Measurements from ENCODE around the gene NAALADL2. TPM values are rescaled to one million over a fixed set of nuclear protein-coding genes. Genes with fewer than 3 reads are reported as not detected.

NAALADL2 gene
- total RNA-seq, 4 donors from 2014 or later = 3.8 to 20.3 (median 8.6) TPM

- Histone ChIP-seq H3K36me3 (no peaks in the 10 kb centered on the region), H3K9me3 (no peaks in the 10 kb centered on the region), H3K27ac (replicated peaks in 1 of 4) (no peak overlapping the region), H3K27me3 (no peaks in the 10 kb centered on the region), H3K4me3 (no peak overlapping the region), H3K4me1 (peaks cover 0 to 8% (median 0%) of the 10 kb centered on the region in 4 donors)
- WGBS = 97% methylated on average over 2 of the region's 2 CpGs
- intact Hi-C loops (cut with DNase I) = no loop called here
- DNase-seq (ENCODE audit: extremely low spot score) = no peak
- no peak for TF ChIP-seq CTCF (IDR thresholded peaks at IDR 0.05)
- no peak for TF ChIP-seq EP300 (IDR thresholded peaks at IDR 0.05)
Observed at GRCh38 chr3:175340338-175341015, 481.3 kb downstream of the NAALADL2 start.

GRCh38 chr3:175342196-175342595 lies 483.1 kb downstream of the NAALADL2 start:
- TF ChIP-seq EP300 (IDR thresholded peaks at IDR 0.05) = no peak
- TF ChIP-seq POLR2AphosphoS5 (IDR thresholded peaks at IDR 0.05) = no peak
- no peak for TF ChIP-seq POLR2A (IDR thresholded peaks at IDR 0.05; ENCODE audit: low read depth)
- no peak for TF ChIP-seq CTCF (IDR thresholded peaks at IDR 0.05)
- intact Hi-C loops (cut with DNase I) = no loop called here
- H3K36me3 ChIP-seq = no peaks in the 10 kb centered on the region
- no peaks in the 10 kb centered on the region for H3K27me3 ChIP-seq
- H3K4me1 ChIP-seq = peaks cover 0 to 8% (median 4%) of the 10 kb centered on the region in 4 donors
- no peak overlapping the region for H3K4me3 ChIP-seq
- H3K27ac ChIP-seq (replicated peaks in 1 of 4) = no peak overlapping the region
- DNase-seq (ENCODE audit: extremely low spot score) = no peak
- WGBS = 75% methylated on average over 3 of the region's 3 CpGs
- no peaks in the 10 kb centered on the region for H3K9me3 ChIP-seq

GRCh38 chr3:175343946-175344345 lies 484.8 kb downstream of the NAALADL2 start:
- no peak overlapping the region for H3K4me3 ChIP-seq
- no peaks in the 10 kb centered on the region for H3K36me3 ChIP-seq
- no peaks in the 10 kb centered on the region for H3K27me3 ChIP-seq
- WGBS = 72% methylated on average over 3 of the region's 3 CpGs
- H3K27ac ChIP-seq (replicated peaks in 1 of 4) = no peak overlapping the region
- DNase-seq (ENCODE audit: extremely low spot score) = no peak
- no peaks in the 10 kb centered on the region for H3K9me3 ChIP-seq
- H3K4me1 ChIP-seq = peaks cover 0 to 9% (median 2%) of the 10 kb centered on the region in 4 donors
- intact Hi-C loops (cut with DNase I) = no loop called here
- TF ChIP-seq EP300 (IDR thresholded peaks at IDR 0.05) (no peak), POLR2AphosphoS5 (IDR thresholded peaks at IDR 0.05) (no peak), POLR2A (IDR thresholded peaks at IDR 0.05; ENCODE audit: low read depth) (no peak), CTCF (IDR thresholded peaks at IDR 0.05) (no peak)

- no peak for TF ChIP-seq CTCF (IDR thresholded peaks at IDR 0.05)
- no peak for TF ChIP-seq POLR2AphosphoS5 (IDR thresholded peaks at IDR 0.05)
- no peak for TF ChIP-seq EP300 (IDR thresholded peaks at IDR 0.05)
- no peak for TF ChIP-seq POLR2A (IDR thresholded peaks at IDR 0.05; ENCODE audit: low read depth)
- intact Hi-C loops (cut with DNase I) = no loop called here
- Histone ChIP-seq H3K9me3 (no peaks in the 10 kb centered on the region), H3K4me1 (peaks cover 0 to 9% (median 0%) of the 10 kb centered on the region in 4 donors), H3K4me3 (no peak overlapping the region), H3K27me3 (no peaks in the 10 kb centered on the region), H3K27ac (replicated peaks in 1 of 4) (no peak overlapping the region), H3K36me3 (no peaks in the 10 kb centered on the region)
- DNase-seq (ENCODE audit: extremely low spot score) = no peak
- WGBS = 65% methylated on average over 8 of the region's 8 CpGs
Observed at GRCh38 chr3:175346573-175347356, 487.6 kb downstream of the NAALADL2 start.
